ENCODE results near the gene NSUN4. TPM values are rescaled to one million over a fixed set of nuclear protein-coding genes. Genes with fewer than 3 reads are reported as not detected.

The NSUN4 gene
- total and polyA plus RNA-seq, 2 of the 13 experiments (the other 11 are each of a cell fraction or from before 2014, with no cell fraction given), result 21.5 to 23.5 TPM

DNA sequence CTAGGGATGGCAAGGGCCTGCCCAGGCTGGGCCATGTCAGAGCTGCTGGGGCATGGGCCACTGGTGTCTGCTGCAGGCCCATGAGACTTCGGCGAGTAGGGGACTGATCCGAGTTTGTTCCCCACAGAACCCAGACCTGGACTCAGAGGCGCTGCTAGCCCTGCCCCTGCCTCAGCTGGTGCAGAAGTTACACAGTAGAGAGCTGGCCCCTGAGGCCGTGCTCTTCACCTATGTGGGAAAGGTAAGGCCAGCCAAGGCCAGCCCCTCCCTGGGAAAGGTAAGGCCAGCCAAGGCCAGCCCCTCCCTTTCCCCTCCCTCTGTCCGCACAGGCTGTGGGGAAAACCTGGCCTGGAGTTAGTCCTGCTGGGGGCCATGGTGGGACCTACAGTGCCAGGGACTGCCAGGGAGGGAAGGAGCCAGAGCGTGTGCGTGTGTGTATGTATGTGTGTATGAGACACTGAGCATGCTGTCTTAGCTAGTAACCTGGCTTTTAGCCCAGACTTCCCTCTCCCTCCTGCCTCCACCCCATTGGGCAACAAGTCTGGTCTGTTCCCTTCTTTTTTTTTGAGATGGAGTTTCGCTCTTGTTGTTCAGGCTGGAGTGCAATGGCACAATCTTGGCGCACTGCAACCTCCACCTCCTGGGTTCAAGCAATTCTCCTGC lies 61.5 kb downstream of the NSUN4 start (continued):
- TF ChIP-seq STAG1 (CRISPR knock-in tag; IDR thresholded peaks at IDR 0.05) (no peak), ZNF792 (CRISPR knock-in tag; IDR thresholded peaks at IDR 0.05) (peak; percentile 59; the same call in 1 of the 2 replicates), HNF4A (CRISPR knock-in tag; IDR thresholded peaks at IDR 0.05) (no peak), NCOA2 (CRISPR knock-in tag; IDR thresholded peaks at IDR 0.05) (no peak; the same call in 1 of the 2 replicates), ZNF652 (CRISPR knock-in tag; IDR thresholded peaks at IDR 0.05; ENCODE audit: borderline replicate concordance, low read depth) (no peak), ZNF101 (CRISPR knock-in tag; IDR thresholded peaks at IDR 0.05; ENCODE audit: borderline replicate concordance, low read depth) (no peak), ZNF484 (CRISPR knock-in tag; IDR thresholded peaks at IDR 0.05; ENCODE audit: borderline replicate concordance, low read depth) (no peak), ARID2 (CRISPR knock-in tag; IDR thresholded peaks at IDR 0.05; ENCODE audit: borderline replicate concordance) (no peak), BHLHE40 (IDR thresholded peaks at IDR 0.05; ENCODE audit: low read length) (peak; percentile 60), TCF12 (IDR thresholded peaks at IDR 0.05) (no peak), TCF12 (CRISPR knock-in tag; IDR thresholded peaks at IDR 0.05) (no peak), ZFP36 (IDR thresholded peaks at IDR 0.05; ENCODE audit: borderline replicate concordance, low read depth, low read length, partially characterized antibody) (no peak), KDM5A (IDR thresholded peaks at IDR 0.05; ENCODE audit: borderline replicate concordance, low read length) (no peak), ZNF883 (CRISPR knock-in tag; IDR thresholded peaks at IDR 0.05; ENCODE audit: not compliant biosample characterization) (no peak), ASH2L (IDR thresholded peaks at IDR 0.05; ENCODE audit: insufficient read length, low read depth, low read length) (no peak), KLF15 (CRISPR knock-in tag; IDR thresholded peaks at IDR 0.05; ENCODE audit: borderline replicate concordance) (no peak), JARID2 (CRISPR knock-in tag; IDR thresholded peaks at IDR 0.05; ENCODE audit: insufficient replicate concordance) (no peak), RBM39 (IDR thresholded peaks at IDR 0.05; ENCODE audit: low read depth, low read length, poor library complexity, severe bottlenecking) (no peak)
- TF ChIP-seq, protein P1, sequence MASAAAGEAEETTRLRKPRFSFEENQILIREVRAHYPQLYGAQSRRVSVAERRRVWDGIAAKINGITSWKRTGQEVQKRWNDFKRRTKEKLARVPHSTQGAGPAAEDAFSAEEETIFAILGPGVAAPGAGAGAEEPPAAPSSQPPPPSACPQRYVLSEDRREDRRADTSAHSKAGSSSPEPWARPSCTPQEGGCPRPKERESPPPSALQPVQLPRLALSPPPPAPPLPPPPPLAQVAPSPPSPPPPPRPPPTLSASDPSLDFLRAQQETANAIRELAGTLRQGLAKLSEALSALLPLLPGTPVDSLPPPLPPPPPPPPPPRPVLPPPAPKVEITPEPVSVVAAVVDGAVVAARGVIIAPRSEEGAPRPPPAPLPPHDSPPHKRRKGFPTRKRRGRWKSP (CRISPR knock-in tag; IDR thresholded peaks at IDR 0.05), result 0 out of 2 replicates have a peak, but pooled peaks have one; percentile 35
- TF ChIP-seq, protein P2, sequence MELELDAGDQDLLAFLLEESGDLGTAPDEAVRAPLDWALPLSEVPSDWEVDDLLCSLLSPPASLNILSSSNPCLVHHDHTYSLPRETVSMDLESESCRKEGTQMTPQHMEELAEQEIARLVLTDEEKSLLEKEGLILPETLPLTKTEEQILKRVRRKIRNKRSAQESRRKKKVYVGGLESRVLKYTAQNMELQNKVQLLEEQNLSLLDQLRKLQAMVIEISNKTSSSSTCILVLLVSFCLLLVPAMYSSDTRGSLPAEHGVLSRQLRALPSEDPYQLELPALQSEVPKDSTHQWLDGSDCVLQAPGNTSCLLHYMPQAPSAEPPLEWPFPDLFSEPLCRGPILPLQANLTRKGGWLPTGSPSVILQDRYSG (CRISPR knock-in tag; IDR thresholded peaks at IDR 0.05), result no peak
- TF ChIP-seq, protein P3, sequence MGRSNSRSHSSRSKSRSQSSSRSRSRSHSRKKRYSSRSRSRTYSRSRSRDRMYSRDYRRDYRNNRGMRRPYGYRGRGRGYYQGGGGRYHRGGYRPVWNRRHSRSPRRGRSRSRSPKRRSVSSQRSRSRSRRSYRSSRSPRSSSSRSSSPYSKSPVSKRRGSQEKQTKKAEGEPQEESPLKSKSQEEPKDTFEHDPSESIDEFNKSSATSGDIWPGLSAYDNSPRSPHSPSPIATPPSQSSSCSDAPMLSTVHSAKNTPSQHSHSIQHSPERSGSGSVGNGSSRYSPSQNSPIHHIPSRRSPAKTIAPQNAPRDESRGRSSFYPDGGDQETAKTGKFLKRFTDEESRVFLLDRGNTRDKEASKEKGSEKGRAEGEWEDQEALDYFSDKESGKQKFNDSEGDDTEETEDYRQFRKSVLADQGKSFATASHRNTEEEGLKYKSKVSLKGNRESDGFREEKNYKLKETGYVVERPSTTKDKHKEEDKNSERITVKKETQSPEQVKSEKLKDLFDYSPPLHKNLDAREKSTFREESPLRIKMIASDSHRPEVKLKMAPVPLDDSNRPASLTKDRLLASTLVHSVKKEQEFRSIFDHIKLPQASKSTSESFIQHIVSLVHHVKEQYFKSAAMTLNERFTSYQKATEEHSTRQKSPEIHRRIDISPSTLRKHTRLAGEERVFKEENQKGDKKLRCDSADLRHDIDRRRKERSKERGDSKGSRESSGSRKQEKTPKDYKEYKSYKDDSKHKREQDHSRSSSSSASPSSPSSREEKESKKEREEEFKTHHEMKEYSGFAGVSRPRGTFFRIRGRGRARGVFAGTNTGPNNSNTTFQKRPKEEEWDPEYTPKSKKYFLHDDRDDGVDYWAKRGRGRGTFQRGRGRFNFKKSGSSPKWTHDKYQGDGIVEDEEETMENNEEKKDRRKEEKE (IDR thresholded peaks at IDR 0.05), result no peak
- TF ChIP-seq, protein P4, sequence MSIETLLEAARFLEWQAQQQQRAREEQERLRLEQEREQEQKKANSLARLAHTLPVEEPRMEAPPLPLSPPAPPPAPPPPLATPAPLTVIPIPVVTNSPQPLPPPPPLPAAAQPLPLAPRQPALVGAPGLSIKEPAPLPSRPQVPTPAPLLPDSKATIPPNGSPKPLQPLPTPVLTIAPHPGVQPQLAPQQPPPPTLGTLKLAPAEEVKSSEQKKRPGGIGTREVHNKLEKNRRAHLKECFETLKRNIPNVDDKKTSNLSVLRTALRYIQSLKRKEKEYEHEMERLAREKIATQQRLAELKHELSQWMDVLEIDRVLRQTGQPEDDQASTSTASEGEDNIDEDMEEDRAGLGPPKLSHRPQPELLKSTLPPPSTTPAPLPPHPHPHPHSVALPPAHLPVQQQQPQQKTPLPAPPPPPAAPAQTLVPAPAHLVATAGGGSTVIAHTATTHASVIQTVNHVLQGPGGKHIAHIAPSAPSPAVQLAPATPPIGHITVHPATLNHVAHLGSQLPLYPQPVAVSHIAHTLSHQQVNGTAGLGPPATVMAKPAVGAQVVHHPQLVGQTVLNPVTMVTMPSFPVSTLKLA (IDR thresholded peaks at IDR 0.05), result no peak

Data from HepG2 (cell line).